GM21360 (cell line): ENCODE data around the gene LRRC8D.
"Not testable (repeated sequence)": the region's sequence is repeated elsewhere in the genome, so short reads cannot be mapped to it uniquely, and the experiment has no call there.

ENCODE experiments used
- ATAC-seq: cut with Tn5 transposase; IDR thresholded peaks from one replicate; pipeline ENCODE4 v1.9.1; 2021; ENCODE audit warnings: mild to moderate bottlenecking, moderate library complexity; ENCODE audit not compliant: unreplicated experiment

The LRRC8D gene

DNA sequence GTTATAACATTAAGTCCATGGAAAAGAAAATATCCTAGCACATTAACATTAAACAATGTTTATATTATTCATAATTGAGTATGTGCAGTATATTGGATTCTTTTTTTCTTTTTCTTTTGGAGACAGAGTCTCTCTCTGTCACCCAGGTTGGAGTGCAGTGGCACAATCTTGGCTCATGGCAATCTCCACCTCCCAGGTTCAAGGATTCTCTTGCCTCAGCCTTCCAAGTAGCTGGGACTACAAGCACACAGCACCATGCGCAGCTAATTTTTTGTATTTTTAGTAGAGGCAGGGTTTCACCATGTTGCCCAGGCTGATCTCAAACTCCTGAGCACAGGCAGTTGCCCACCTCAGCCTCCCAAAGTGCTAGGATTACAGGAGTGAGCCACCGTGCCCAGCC is 162.0 kb downstream of the LRRC8D start:
- ATAC-seq, result not testable (repeated sequence)

DNA sequence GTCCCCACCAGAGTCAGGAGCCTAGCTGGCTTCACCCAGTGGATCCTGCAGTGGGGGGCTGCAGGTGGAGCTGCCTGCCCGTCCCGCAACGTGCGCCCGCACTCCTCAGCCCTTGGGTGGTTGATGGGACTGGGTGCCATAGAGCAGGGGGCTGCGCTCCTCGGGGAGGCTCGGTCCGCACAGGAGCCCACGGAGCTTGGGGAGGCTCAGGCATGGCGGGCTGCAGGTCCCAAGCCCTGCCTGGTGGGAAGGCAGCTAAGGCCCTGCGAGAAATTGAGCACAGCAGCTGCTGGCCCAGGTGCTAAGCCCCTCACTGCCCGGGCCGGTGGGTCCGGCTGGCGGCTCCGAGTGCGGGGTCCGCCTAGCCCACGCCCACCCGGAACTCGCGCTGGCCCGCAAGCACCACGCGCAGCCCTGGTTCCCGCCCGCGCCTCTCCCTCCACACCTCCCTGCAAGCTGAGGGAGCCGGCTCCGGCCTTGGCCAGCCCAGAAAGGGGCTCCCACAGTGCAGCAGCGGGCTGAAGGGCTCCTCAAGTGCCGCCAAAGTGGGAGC is 163.8 kb downstream of the LRRC8D start:
- not testable (repeated sequence) for ATAC-seq

DNA sequence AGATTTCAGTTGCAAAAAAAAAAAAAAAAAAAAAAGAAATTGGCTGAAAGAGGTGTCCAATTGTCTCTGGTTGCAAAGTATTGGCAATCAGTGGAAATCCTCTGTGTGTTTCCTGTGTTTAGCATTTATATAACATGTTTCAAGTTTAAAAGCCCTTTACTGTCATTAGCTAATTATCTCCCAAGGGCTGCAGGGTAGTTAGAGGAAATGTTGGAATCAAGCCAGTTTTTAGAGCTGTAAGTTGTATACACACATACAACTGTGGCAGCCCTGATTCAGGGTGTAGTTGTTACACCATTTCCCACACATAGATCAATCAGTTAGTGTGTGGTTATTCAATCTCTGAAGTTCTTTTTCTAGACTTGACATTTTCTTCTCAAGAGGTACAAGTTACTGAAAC is 165.2 kb downstream of the LRRC8D start:
- ATAC-seq, result no peak
